Subcutaneous abdominal adipose tissue (tissue), 5 donors: ENCODE measurements around the gene SLFN5.
"Not testable (repeated sequence)": the region's sequence is repeated elsewhere in the genome, so short reads cannot be mapped to it uniquely, and the experiment has no call there.

ENCODE experiments used
- H3K27ac ChIP-seq: one replicate; pipeline ENCODE4 v1.7.0; 2013; ENCODE audit warnings: low read depth, mild to moderate bottlenecking, inconsistent platforms, low read length, moderate library complexity
- H3K27me3 ChIP-seq, 5 donors: one replicate each; pipeline ENCODE4 v1.7.0; 2013; ENCODE audit warnings: low read length in 5 of 5, inconsistent platforms in 1 of 5; ENCODE audit not compliant: control insufficient read depth in 5 of 5, insufficient read depth in 4 of 5
- H3K36me3 ChIP-seq, 5 donors: one replicate each; pipeline ENCODE4 v1.7.0; 2013; ENCODE audit warnings: low read length in 5 of 5; ENCODE audit not compliant: control insufficient read depth in 5 of 5, insufficient read depth in 5 of 5
- H3K4me1 ChIP-seq, 5 donors: one replicate each; pipeline ENCODE4 v1.7.0; 2013; ENCODE audit warnings: low read length in 5 of 5, mild to moderate bottlenecking in 3 of 5, moderate library complexity in 1 of 5; ENCODE audit not compliant: control insufficient read depth in 5 of 5, insufficient read depth in 5 of 5
- H3K4me3 ChIP-seq, 5 donors: one replicate each; pipeline ENCODE4 v1.7.0; 2013; ENCODE audit warnings: low read length in 5 of 5, low read depth in 1 of 5
- H3K9ac ChIP-seq, 5 donors: one replicate each; pipeline ENCODE4 v1.7.0; 2013; ENCODE audit warnings: low read length in 5 of 5, mild to moderate bottlenecking in 4 of 5, moderate library complexity in 3 of 5
- H3K9me3 ChIP-seq, 5 donors: one replicate each; pipeline ENCODE4 v1.7.0; 2013; ENCODE audit warnings: low read length in 5 of 5; ENCODE audit not compliant: control insufficient read depth in 5 of 5
- donor health status: healthy.
- donor health status: healthy.
- donor health status: healthy.
- donor health status: healthy.
- donor health status: healthy.

Gene SLFN5

DNA sequence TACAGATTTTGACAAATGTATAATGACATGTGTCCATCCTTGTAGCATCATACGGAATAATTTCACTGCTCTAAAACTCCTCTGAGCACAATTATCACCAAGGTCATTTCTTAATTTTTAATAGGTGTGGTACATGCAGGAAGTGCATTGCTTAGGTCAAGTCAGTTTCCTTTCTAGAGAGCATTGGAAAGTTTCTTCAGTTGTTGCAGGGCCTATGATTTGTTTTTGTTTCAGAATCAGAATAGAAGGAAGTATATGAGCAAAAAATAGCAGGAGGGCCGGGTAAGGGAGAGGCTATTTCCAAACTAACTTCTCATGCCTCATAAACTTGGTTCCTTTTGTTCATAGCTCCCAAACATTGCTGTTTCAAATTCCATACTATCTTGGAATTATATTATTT lies 24.0 kb upstream of the SLFN5 start:
- Histone ChIP-seq H3K4me3 (no peak overlapping the region), H3K4me1 (peaks cover 0 to 27% (median 4%) of the 10 kb centered on the region in 5 donors), H3K9me3 (peaks cover 0 to 7% (median 5%) of the 10 kb centered on the region in 5 donors), H3K27ac (no peak overlapping the region), H3K27me3 (no peaks in the 10 kb centered on the region), H3K36me3 (no peaks in the 10 kb centered on the region), H3K9ac (no peak overlapping the region)

DNA sequence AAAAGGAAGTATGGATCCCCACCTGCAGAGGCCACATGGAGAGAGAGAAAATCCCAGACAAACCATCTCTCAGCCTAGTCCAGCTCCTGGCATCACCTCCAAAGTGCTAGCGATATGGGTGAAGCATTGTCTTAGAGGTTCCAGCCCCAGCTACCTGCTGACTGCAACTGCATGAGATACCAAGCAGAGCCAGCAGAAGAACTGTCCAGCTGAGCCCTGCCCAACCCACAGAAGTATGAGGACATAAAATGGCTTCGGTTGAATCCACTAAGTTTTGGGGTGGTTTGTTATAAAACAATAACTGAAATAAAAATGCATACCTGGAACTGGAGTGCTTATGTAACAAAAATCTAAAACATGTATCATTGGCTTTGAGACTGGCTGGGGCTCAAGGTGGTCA lies 20.4 kb upstream of the SLFN5 start:
- no peaks in the 10 kb centered on the region for H3K27me3 ChIP-seq
- H3K9me3 ChIP-seq, result peaks cover 0 to 7% (median 5%) of the 10 kb centered on the region in 5 donors
- H3K4me1 ChIP-seq, result peaks cover 0 to 25% (median 4%) of the 10 kb centered on the region in 5 donors
- no peak overlapping the region for H3K4me3 ChIP-seq
- no peak overlapping the region for H3K9ac ChIP-seq
- H3K27ac ChIP-seq, result no peak overlapping the region
- no peaks in the 10 kb centered on the region for H3K36me3 ChIP-seq

DNA sequence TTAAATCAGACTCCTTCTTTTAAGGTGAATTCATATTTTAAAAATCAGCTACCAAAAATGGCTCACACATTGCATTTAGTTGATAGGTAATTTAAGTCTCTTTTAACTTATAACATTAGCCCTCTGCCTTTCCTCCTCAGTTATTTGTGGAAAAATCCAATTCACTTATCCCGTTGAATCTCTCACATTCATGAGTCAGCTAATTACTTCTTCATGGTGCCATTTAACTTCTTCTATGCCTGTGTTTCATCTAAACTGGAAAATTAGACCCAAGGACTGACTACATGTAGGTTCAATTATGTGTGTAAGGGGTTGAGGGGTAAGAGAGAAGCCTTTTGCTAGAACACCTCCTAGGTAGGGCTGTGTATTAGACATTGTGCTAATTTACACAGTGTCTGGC lies 18.4 kb upstream of the SLFN5 start:
- no peak overlapping the region for H3K9ac ChIP-seq
- peaks cover 0 to 7% (median 5%) of the 10 kb centered on the region in 5 donors for H3K9me3 ChIP-seq
- no peaks in the 10 kb centered on the region for H3K27me3 ChIP-seq
- H3K4me1 ChIP-seq, result peaks cover 0 to 12% (median 1%) of the 10 kb centered on the region in 5 donors
- H3K27ac ChIP-seq, result no peak overlapping the region
- H3K4me3 ChIP-seq, result no peak overlapping the region
- no peaks in the 10 kb centered on the region for H3K36me3 ChIP-seq

DNA sequence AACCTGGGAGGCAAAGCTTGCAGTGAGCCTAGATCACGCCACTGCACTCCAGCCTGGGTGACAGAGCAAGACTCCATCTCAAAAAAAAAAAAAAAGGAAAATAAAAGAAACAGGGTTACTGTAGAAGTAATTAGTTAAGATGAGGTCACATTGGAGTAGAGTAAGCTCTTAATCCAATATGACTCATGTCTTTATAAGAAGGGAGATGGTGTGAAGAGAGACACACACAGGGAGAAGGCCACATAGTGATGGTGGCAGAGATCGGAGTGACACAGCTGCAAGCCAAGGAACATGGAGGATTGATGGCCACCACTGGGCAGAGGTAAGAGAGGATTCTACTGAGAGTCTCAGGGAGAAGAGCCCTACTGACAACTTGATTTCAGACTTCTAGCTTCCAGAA lies 15.3 kb upstream of the SLFN5 start:
- no peak overlapping the region for H3K27ac ChIP-seq
- no peak overlapping the region for H3K4me3 ChIP-seq
- H3K27me3 ChIP-seq, result no peaks in the 10 kb centered on the region
- no peak overlapping the region for H3K9ac ChIP-seq
- peaks cover 0 to 3% (median 3%) of the 10 kb centered on the region in 5 donors for H3K9me3 ChIP-seq
- no peaks in the 10 kb centered on the region for H3K36me3 ChIP-seq
- H3K4me1 ChIP-seq, result peaks cover 0 to 9% (median 0%) of the 10 kb centered on the region in 5 donors

DNA sequence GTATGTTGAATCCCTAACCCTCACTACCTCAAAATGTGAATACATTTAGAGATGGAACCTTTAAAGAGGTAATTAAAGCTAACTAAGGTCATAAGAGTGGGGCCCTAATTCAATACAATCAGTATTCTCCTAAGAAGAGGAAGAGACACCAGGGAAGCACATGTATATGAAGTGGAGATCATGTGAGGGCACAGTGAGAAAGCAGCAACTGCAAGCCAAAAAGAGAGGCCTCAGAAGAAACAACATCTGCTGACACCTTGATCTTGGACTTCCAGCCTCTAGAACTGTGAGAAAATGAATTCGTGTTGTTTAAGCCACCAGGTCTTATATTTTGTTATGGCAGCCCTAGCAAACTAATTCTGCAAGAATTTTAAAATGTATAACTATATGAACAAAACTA lies 13.2 kb upstream of the SLFN5 start:
- H3K36me3 ChIP-seq, result no peaks in the 10 kb centered on the region
- H3K27me3 ChIP-seq, result peaks cover 0 to 5% (median 0%) of the 10 kb centered on the region in 5 donors
- no peaks in the 10 kb centered on the region for H3K9me3 ChIP-seq
- H3K27ac ChIP-seq, result no peak overlapping the region
- H3K4me1 ChIP-seq, result peaks cover 0 to 7% (median 0%) of the 10 kb centered on the region in 5 donors
- H3K4me3 ChIP-seq, result no peak overlapping the region
- no peak overlapping the region for H3K9ac ChIP-seq

DNA sequence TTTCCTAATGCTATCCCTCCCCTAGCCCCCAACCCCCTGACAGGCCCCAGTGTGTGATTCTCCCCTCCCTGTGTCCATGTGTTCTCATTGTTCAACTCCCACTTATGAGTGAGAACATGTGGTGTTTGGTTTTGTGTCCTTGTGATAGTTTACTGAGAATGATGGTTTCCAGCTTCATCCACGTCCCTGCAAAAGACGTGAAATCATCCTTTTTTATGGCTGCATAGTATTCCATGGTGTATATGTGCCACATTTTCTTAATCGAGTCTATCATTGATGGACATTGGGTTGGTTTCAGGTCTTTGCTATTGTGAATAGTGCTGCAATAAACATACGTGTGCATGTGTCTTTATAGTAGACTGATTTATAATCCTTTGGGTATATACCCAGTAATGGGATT lies 8.6 kb upstream of the SLFN5 start:
- H3K4me3 ChIP-seq, H3K4me1 ChIP-seq, H3K9me3 ChIP-seq, H3K9ac ChIP-seq, H3K27me3 ChIP-seq, H3K27ac ChIP-seq, H3K36me3 ChIP-seq: not testable (repeated sequence)

DNA sequence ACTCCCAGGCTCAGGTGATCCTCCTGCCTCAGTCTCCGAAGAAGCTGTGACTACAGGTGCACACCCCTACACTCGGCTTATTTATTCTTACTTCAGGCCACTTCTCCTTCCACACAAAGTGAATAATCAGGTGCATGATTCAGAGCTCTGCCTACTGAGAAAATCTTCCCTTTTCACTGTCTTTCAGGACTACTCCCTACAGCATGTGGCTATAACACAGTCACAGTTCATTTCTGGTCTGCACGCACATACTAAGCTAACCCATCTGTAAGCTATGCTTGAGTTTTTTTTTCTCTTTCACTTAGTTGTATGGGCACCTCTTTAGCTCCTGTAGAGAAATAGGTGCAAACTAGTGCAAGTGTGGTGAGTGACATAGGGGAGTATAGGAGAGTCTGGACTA lies 7.6 kb upstream of the SLFN5 start:
- H3K9ac ChIP-seq, result no peak overlapping the region
- no peak overlapping the region for H3K4me3 ChIP-seq
- H3K9me3 ChIP-seq, result no peaks in the 10 kb centered on the region
- H3K4me1 ChIP-seq, result no peaks in the 10 kb centered on the region
- no peaks in the 10 kb centered on the region for H3K36me3 ChIP-seq
- H3K27me3 ChIP-seq, result peaks cover 0 to 5% (median 3%) of the 10 kb centered on the region in 5 donors
- H3K27ac ChIP-seq, result no peak overlapping the region

DNA sequence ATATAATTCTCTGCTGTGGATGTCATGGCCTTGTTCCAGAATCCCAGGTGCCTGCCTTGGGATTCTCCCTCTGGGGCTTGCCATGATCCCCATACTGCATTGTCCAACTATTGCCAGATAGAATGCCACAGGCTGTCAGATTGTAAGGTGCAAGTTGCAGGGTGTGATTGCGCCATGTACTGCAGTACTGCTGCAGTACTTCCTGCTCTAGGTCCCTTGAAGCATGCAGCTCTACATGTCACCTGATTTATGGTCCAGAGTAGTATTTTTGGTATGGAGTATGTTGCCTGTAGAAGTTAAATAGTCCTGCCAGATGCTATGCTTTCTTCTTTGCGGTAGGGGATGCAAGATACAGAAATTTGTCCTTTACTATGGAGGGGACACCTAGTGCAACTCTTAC lies 7.0 kb upstream of the SLFN5 start:
- Histone ChIP-seq H3K27me3 (peaks cover 0 to 5% (median 3%) of the 10 kb centered on the region in 5 donors), H3K9me3 (no peaks in the 10 kb centered on the region), H3K27ac (no peak overlapping the region), H3K4me1 (no peaks in the 10 kb centered on the region), H3K9ac (no peak overlapping the region), H3K36me3 (no peaks in the 10 kb centered on the region), H3K4me3 (no peak overlapping the region)

DNA sequence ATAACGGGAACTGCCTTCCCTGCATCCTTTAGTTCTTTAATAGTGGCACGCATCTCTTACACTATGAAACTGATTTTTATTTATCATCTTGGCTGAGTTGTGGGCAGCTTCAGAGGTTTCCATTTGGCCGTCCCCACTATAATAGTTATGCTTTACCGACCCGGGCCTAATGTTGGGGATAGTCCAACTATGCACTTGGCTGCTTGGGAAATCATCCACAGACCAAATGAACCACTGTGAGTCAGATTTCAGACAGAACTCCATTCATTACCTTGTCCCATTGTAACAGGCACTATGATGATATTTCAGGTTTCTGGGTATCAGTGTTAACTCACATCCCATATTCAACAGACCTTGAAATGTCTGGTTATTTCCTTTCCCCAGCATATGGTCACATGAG lies 6.1 kb upstream of the SLFN5 start:
- no peaks in the 10 kb centered on the region for H3K36me3 ChIP-seq
- H3K9ac ChIP-seq, result no peak overlapping the region
- H3K27me3 ChIP-seq, result peaks cover 0 to 5% (median 3%) of the 10 kb centered on the region in 5 donors
- peaks cover 0 to 7% (median 5%) of the 10 kb centered on the region in 5 donors for H3K4me1 ChIP-seq
- no peak overlapping the region for H3K4me3 ChIP-seq
- no peak overlapping the region for H3K27ac ChIP-seq
- no peaks in the 10 kb centered on the region for H3K9me3 ChIP-seq

DNA sequence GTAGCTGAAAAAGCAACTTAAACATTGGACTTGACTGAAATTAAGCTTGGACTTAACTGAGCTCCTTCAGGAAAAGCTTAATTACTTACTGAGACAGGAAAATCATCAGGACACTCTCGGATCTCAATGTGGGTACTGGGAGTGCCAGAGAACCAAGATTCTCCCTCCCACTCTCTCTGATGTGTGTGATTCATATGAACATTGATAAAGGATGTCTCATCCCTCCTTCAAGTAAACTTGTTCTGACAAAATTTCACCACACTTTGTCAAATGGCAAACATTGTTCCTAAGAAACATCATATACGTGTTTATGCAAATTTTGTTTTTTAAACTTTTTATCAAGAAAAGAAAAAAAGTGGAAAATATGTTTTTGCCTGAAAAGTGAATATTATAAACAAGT lies 4.1 kb upstream of the SLFN5 start:
- Histone ChIP-seq H3K4me1 (peaks cover 3 to 22% (median 18%) of the 10 kb centered on the region in 5 donors), H3K9me3 (no peaks in the 10 kb centered on the region), H3K27me3 (peaks cover 0 to 3% (median 0%) of the 10 kb centered on the region in 5 donors), H3K4me3 (no peak overlapping the region), H3K9ac (peak overlapping the region in 1 of 5 donors; percentile 26), H3K36me3 (no peaks in the 10 kb centered on the region), H3K27ac (no peak overlapping the region)

DNA sequence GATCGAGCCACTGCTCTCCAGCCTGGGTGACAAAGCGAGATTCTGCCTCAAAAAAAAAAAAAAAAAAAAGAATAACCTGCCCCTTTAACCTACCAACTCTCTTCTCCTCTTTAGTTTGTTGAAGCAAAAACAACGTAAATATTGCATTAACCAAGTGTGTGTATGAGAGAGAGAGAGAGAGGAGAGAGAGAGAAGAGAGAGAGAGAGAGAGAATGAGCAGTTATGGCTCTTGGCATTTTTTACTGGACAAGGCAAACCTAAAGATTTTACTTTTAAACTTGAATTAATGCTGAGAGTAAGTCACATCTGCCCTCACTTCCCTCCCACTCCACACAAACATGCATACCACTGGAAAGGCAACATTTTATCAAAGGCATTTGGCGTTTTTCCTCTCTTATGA lies 3.0 kb upstream of the SLFN5 start:
- peaks cover 10 to 32% (median 27%) of the 10 kb centered on the region in 5 donors for H3K4me1 ChIP-seq

More for the DNA sequence above, 3.0 kb upstream of the SLFN5 start:
- H3K36me3 ChIP-seq, result no peaks in the 10 kb centered on the region
- H3K9me3 ChIP-seq, result no peaks in the 10 kb centered on the region
- H3K27me3 ChIP-seq, result peaks cover 0 to 3% (median 0%) of the 10 kb centered on the region in 5 donors
- no peak overlapping the region for H3K27ac ChIP-seq
- H3K9ac ChIP-seq, result no peak overlapping the region
- H3K4me3 ChIP-seq, result no peak overlapping the region
